ENCODE results near the gene CYP26A1. TPM values are rescaled to one million over a fixed set of nuclear protein-coding genes. Genes with fewer than 3 reads are reported as not detected.

CYP26A1 gene
- total RNA-seq, 1 experiment from 2014 or later: 0.30 TPM

DNA sequence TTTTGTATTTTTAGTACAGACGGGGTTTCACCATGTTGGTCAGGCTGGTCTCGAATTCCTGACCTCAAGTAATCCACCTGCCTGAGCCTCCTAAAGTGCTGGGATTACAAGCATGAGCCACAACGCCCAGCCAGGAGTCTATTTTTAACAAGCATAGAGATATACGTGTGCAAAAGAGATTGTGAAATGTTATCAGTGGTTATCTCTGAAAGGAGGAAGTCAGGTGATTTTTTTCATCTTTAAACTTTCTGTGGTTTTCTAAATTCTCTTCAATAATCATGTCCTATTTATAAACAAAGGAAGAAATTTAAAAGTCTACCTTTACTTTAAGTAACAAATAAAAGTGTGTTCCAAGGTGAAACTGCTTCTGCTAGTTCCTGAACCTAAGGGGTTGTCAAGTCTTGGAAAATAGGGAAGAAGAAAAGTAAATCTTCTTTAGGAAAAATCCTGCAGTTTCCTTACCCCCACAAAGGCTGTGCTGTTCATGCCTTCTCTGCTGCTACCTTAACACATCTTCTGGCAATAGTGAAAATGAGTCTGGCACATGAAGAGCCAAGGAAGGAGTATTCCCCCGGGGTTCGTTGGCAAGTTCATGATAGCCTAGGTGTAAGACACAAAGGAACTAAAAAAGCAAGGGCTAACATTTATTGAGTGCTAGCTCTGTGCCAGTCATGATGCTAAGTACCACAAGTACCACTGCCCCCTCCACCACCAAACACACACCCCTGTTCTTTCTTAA is 51.1 kb downstream of the CYP26A1 start:
- Histone ChIP-seq H3K9me3 (peaks cover 13% of the 10 kb centered on the region), H3K36me3 (no peaks in the 10 kb centered on the region), H3K27me3 (no peaks in the 10 kb centered on the region), H3K4me3 (no peak overlapping the region)
- DNase-seq: no peak

DNA sequence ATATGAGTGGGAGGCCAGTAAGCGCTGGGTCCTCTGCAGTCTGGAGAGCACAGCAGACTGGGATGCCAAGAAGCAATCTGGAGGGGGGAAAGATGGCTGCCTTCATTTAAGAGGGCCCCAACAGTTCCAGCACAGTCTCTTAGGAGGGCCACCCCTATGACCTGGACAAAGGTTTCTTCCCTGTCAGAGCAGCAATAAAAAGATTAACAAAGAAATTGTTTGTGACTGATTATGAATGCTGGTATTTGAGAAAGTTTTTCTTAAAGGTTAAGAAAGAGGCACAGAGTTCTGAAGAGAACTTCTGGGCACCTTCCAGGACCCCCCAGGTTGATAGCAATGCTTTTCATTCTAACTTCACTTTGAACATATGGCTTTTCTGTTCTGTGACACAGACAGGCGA is 52.3 kb downstream of the CYP26A1 start:
- Histone ChIP-seq H3K4me3 (no peak overlapping the region), H3K36me3 (no peaks in the 10 kb centered on the region), H3K27me3 (no peaks in the 10 kb centered on the region), H3K9me3 (peaks cover 13% of the 10 kb centered on the region)
- no peak for DNase-seq

DNA sequence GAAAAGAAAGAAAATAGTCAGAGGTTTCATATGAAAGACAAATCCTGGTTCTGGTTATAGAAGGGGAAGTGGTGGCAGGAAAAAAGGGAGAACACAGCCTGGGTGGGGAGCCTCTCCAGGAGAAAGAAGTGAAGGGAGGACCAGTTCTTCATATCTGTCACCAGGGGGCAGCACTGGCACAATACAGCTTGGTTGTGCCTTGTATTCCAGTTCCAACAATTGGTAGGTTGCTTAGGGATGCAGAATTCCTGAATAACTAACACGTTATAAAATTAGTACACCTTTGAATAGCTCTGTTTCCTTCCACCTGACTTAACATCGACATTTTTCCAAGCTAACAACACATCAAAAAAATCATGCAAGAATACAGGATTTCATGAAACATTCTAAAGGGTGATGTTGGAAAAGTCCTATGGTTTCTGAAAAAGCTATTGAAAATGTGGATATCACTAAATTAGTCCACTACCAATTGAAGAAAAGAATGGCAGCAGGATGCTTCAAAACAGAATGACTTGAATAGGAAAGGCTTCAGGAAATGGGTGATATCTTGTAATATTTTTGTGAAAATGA is 52.9 kb downstream of the CYP26A1 start:
- Histone ChIP-seq H3K36me3 (no peaks in the 10 kb centered on the region), H3K9me3 (peaks cover 13% of the 10 kb centered on the region), H3K4me3 (no peak overlapping the region), H3K27me3 (no peaks in the 10 kb centered on the region)
- no peak for DNase-seq

Other genes starting within 250 kb of the CYP26A1 start
- 6.8 and 10.8 TPM in 2 replicates for gene EXOC6, start 225.4 kb upstream of the CYP26A1 start, total RNA-seq (2014; rRNA removed; shearing (Covaris generic); ENCODE audit: low replicate concordance)
- gene CYP26C1, start 13.1 kb upstream of the CYP26A1 start, total RNA-seq (2014; rRNA removed; shearing (Covaris generic); ENCODE audit: low replicate concordance): not detected in 2 replicates